A673 (cell line): Measurements from ENCODE around the gene TENM3. TPM values are rescaled to one million over a fixed set of nuclear protein-coding genes. Genes with fewer than 3 reads are reported as not detected.

Experiments
- BruUV-seq: library from RNA; stranded (reverse); fragments of 400-500 nt; replicated peaks from 2 replicates; lab custom pipeline; 2021; lab: Mats Ljungman, UMichigan
- CTCF ChIA-PET: fragments of 300-600 bp; sonication (Branson Sonifier 250); formaldehyde crosslinking; loops from one replicate; lab custom pipeline; 2022; ENCODE audit warnings: antibody characterized with exemption; lab: Charles Lee
- POLR2A ChIA-PET: fragments of 300-600 bp; sonication (Branson Sonifier 250); formaldehyde crosslinking; loops from one replicate; lab custom pipeline; 2022; ENCODE audit warnings: antibody characterized with exemption; ENCODE audit not compliant: low non-redundant PET; lab: Charles Lee
- DNase-seq: peaks from one replicate; pipeline ENCODE4 v3.0.0-alpha.2; 2015; ENCODE audit warnings: low spot score
- H3K27ac ChIP-seq: fragments of 200-600 bp; sonication (generic); 2 replicates; pipeline ENCODE4 v1.5.1; 2016; ENCODE audit warnings: mixed run types, low read depth, mild to moderate bottlenecking, mixed read lengths, antibody characterized with exemption, low read length; ENCODE audit not compliant: poor library complexity, severe bottlenecking
- H3K27me3 ChIP-seq: fragments of 200-600 bp; sonication (generic); replicated peaks from 2 replicates; pipeline ENCODE4 v1.6.1; 2017; ENCODE audit warnings: mixed run types, low read depth, mild to moderate bottlenecking, mixed read lengths, antibody characterized with exemption, low read length; ENCODE audit not compliant: insufficient read depth, poor library complexity
- H3K36me3 ChIP-seq: fragments of 200-600 bp; sonication (generic); 2 replicates; pipeline ENCODE4 v1.6.1; 2016; ENCODE audit warnings: mixed run types, mild to moderate bottlenecking, mixed read lengths, antibody characterized with exemption, low read length; ENCODE audit not compliant: insufficient read depth, poor library complexity, severe bottlenecking
- H3K4me1 ChIP-seq: fragments of 200-600 bp; sonication (generic); 2 replicates; pipeline ENCODE4 v1.6.1; 2017; ENCODE audit warnings: mixed run types, mild to moderate bottlenecking, mixed read lengths, antibody characterized with exemption, low read length; ENCODE audit not compliant: insufficient read depth, poor library complexity, severe bottlenecking
- H3K4me3 ChIP-seq: fragments of 200-600 bp; sonication (generic); 2 replicates; pipeline ENCODE4 v1.5.1; 2016; ENCODE audit warnings: low read depth, mixed run types, mild to moderate bottlenecking, mixed read lengths, low read length; ENCODE audit not compliant: poor library complexity, severe bottlenecking
- H3K9me3 ChIP-seq: fragments of 200-600 bp; sonication (generic); 2 replicates; pipeline ENCODE4 v1.6.1; 2016; ENCODE audit warnings: mixed run types, low read depth, mild to moderate bottlenecking, mixed read lengths, antibody characterized with exemption, low read length; ENCODE audit not compliant: poor library complexity, severe bottlenecking
- CTCF ChIP-seq: fragments of 300-800, 200-600 bp; sonication (generic); conservative IDR thresholded peaks from 2 replicates; pipeline ENCODE4 v1.5.1; 2017; ENCODE audit warnings: low read depth, mild to moderate bottlenecking, antibody characterized with exemption, low read length, moderate library complexity, mixed read lengths
- EZH2 ChIP-seq: fragments of 200-600 bp; sonication (generic); IDR thresholded peaks from 2 replicates; pipeline ENCODE4 v1.6.1; 2017; ENCODE audit warnings: borderline replicate concordance, low read depth, mild to moderate bottlenecking, mixed read lengths, antibody characterized with exemption, low read length; ENCODE audit not compliant: poor library complexity, severe bottlenecking
- intact Hi-C: fragments of 100-400 bp; cut with micrococcal nuclease; formaldehyde crosslinking; loops from one replicate; pipeline ENCODE4 v1.10.0; 2022; ENCODE audit not compliant: unreplicated experiment
- total RNA-seq: library from RNA; stranded (reverse); gene quantifications from 2 replicates; pipeline ENCODE4 v1.2.3, GENCODE V29; 2021

TENM3 gene
- total RNA-seq, 1 experiment from 2014 or later, result 26.4 TPM

DNA sequence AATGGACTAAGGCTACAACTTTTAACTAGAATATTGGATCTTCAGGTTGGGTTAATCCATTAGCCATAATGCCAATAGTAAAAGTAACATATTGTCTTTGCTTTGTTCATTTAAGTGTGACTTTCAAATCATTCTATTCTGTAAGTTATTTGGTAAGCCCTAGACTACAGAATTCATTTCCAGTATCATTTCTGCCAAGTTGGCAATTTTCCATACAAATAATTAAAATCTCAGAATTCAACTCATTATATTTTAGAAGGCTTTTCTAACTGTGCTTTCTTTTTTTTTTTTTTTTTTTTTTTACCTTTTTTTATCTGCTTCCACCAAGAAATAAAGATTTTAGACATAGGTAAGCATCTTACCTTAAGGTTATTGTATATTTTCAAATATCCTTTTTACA lies 500.6 kb downstream of the TENM3 start:
- peaks cover 5% of the 10 kb centered on the region for H3K9me3 ChIP-seq
- CTCF ChIA-PET, result no interaction called here
- POLR2A ChIA-PET, result no interaction called here
- TF ChIP-seq CTCF, result no peak
- no peak for TF ChIP-seq EZH2
- H3K36me3 ChIP-seq, result no peaks in the 10 kb centered on the region
- DNase-seq, result no peak
- H3K27me3 ChIP-seq, result no peaks in the 10 kb centered on the region
- intact Hi-C loops, result no loop called here
- H3K4me1 ChIP-seq, result no peaks in the 10 kb centered on the region
- no TSS peak for BruUV-seq
- no peak overlapping the region for H3K27ac ChIP-seq
- no peak overlapping the region for H3K4me3 ChIP-seq

DNA sequence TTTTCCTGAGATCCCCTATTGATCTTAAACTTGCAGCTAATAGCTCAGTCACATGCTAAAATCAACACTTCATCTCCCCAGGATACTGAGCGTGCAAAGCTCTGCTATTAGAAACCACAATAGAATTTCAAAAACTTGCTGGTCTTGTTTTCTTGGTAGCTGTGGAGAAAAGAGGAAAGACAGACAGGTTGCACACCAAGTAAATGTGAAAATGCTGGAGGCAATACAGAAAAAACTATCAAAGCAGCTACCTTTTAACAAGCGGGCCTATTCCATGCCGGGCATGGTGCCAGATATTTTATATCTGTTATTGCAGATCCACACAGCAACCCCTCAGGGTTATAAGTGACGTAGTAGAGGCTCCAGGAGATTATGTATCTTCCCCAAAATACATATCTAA lies 502.0 kb downstream of the TENM3 start:
- H3K27ac ChIP-seq, result no peak overlapping the region
- H3K9me3 ChIP-seq, result peaks cover 5% of the 10 kb centered on the region
- ChIA-PET POLR2A (interaction anchor here (0.6 kb wide), 1 partner anchor 185 kb away, joined by 3 read pairs; no protein-coding TSS in a partner anchor), CTCF (no interaction called here)
- no peaks in the 10 kb centered on the region for H3K4me1 ChIP-seq
- H3K4me3 ChIP-seq, result no peak overlapping the region
- intact Hi-C loops, result no loop called here
- no TSS peak for BruUV-seq
- no peaks in the 10 kb centered on the region for H3K27me3 ChIP-seq
- DNase-seq, result peak; percentile 36
- TF ChIP-seq EZH2 (no peak), CTCF (no peak)
- H3K36me3 ChIP-seq, result no peaks in the 10 kb centered on the region

DNA sequence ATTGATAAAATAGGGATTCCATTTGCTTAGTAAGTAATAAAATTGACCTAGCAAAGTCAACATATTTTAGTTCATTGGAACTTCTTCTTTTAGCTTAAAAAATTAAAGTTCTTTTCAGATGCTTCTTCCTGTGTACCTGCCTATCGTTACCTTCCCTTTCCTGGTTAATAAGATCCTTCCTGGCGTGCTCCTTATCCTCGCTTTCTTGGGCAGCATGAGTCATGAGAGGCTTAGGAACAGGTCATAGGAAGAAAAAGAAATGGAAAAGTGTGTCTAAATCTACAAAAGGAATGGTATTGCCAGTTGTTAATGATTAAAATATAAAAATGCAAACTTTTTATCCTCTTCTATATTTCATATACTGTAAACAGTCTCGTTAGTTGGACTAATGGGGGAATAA lies 503.7 kb downstream of the TENM3 start:
- TF ChIP-seq EZH2, result no peak
- TF ChIP-seq CTCF, result no peak
- H3K27me3 ChIP-seq, result no peaks in the 10 kb centered on the region
- ChIA-PET CTCF (no interaction called here), POLR2A (no interaction called here)
- no peaks in the 10 kb centered on the region for H3K4me1 ChIP-seq
- H3K9me3 ChIP-seq, result peaks cover 5% of the 10 kb centered on the region
- no peak for DNase-seq
- no TSS peak for BruUV-seq
- H3K4me3 ChIP-seq, result no peak overlapping the region
- intact Hi-C loops, result no loop called here
- H3K36me3 ChIP-seq, result no peaks in the 10 kb centered on the region
- H3K27ac ChIP-seq, result no peak overlapping the region
